ENCODE data around the gene BTBD8.

GRCh38 chr1:92194511-92194910 lies 114.4 kb downstream of the BTBD8 start:
- TF ChIP-seq, protein P1, sequence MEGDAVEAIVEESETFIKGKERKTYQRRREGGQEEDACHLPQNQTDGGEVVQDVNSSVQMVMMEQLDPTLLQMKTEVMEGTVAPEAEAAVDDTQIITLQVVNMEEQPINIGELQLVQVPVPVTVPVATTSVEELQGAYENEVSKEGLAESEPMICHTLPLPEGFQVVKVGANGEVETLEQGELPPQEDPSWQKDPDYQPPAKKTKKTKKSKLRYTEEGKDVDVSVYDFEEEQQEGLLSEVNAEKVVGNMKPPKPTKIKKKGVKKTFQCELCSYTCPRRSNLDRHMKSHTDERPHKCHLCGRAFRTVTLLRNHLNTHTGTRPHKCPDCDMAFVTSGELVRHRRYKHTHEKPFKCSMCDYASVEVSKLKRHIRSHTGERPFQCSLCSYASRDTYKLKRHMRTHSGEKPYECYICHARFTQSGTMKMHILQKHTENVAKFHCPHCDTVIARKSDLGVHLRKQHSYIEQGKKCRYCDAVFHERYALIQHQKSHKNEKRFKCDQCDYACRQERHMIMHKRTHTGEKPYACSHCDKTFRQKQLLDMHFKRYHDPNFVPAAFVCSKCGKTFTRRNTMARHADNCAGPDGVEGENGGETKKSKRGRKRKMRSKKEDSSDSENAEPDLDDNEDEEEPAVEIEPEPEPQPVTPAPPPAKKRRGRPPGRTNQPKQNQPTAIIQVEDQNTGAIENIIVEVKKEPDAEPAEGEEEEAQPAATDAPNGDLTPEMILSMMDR (IDR thresholded peaks at IDR 0.05 in 4 of 5, conservative IDR thresholded peaks at IDR 0.05 in 1 of 5) = no peak
- TF ChIP-seq POLR2A (IDR thresholded peaks at IDR 0.05) = no peak

Data from gastrocnemius medialis (tissue), 4 donors.